ENCODE results near the gene DNAAF5. TPM values are rescaled to one million over a fixed set of nuclear protein-coding genes. Genes with fewer than 3 reads are reported as not detected.

DNAAF5 gene
- total and polyA plus RNA-seq, 9 of the 15 experiments (the other 6 are each of a cell fraction or from before 2014, with no cell fraction given), result 3.1 to 69.7 (median 19.1) TPM

DNA sequence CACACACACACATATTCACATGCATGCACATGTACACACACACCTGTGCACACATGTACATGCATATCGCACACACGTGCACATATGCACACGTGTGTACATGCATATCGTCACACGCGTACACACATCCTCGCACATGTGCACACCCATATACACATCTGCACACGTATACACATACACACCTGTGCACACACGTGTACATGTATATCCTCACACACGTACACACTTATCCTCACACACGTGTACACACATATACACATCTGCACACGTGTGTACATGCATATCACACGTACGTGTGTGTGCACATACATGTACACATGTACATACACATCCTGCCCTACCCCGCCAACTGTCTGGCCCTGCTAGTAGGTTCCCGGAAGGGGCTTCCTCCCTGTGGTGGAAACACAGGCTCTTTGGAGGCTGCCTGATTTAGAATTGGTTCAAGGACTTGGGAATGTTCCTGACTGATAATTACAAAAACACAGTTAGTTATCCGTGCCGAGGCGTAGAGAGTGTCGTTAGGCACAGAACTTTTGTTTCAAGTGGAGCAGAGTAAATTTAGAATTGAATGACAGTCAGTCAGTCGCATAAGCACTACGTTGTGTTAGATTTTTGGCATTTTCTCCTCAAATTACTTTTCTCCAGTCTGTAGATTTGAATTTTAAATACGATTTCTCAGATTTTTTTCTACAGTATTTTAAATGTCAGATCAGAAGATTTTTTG, 19.1 kb downstream of the DNAAF5 start (continued):
- TF ChIP-seq CSDE1 (IDR thresholded peaks at IDR 0.05) (0 out of 4 replicates have a peak, but pooled peaks of 1 of the 2 experiments have one; percentile 25), CEBPG (CRISPR knock-in tag; IDR thresholded peaks at IDR 0.05) (peak; percentile 20; the same call in 1 of the 2 replicates), CEBPG (tag; conservative IDR thresholded peaks at IDR 0.05 in 1 of 2, IDR thresholded peaks at IDR 0.05 in 1 of 2) (no peak), TOE1 (IDR thresholded peaks at IDR 0.05; ENCODE audit: borderline replicate concordance) (no peak), TOE1 (CRISPR knock-in tag; IDR thresholded peaks at IDR 0.05; ENCODE audit: borderline replicate concordance, low read depth) (no peak), CBX3 (IDR thresholded peaks at IDR 0.05; ENCODE audit: borderline replicate concordance in 1 of 2, low read length in 2 of 2) (0 out of 3 replicates have a peak, but pooled peaks of 1 of the 2 experiments have one; percentile 16), POLR2B (IDR thresholded peaks at IDR 0.05; ENCODE audit: low read depth, partially characterized antibody) (peak; percentile 44), PML (IDR thresholded peaks at IDR 0.05; ENCODE audit: low read length) (no peak), ZNF707 (CRISPR knock-in tag; conservative IDR thresholded peaks at IDR 0.05) (0 out of 2 replicates have a peak, but pooled peaks have one; percentile 14), SUPT5H (IDR thresholded peaks at IDR 0.05) (peak; percentile 56; the same call in 1 of the 2 replicates), KDM1A (IDR thresholded peaks at IDR 0.05) (peak in 1 of 2 experiments; percentile 98; a peak in 2 of 4 replicates), PYGO2 (tag; IDR thresholded peaks at IDR 0.05) (no peak), NCOR1 (IDR thresholded peaks at IDR 0.05) (0 out of 2 replicates have a peak, but pooled peaks have one; percentile 11), NFIX (CRISPR knock-in tag; IDR thresholded peaks at IDR 0.05; ENCODE audit: low read depth) (0 out of 2 replicates have a peak, but pooled peaks have one; percentile 11), ARID2 (IDR thresholded peaks at IDR 0.05) (peak; percentile 71)
- TF ChIP-seq, protein P1, sequence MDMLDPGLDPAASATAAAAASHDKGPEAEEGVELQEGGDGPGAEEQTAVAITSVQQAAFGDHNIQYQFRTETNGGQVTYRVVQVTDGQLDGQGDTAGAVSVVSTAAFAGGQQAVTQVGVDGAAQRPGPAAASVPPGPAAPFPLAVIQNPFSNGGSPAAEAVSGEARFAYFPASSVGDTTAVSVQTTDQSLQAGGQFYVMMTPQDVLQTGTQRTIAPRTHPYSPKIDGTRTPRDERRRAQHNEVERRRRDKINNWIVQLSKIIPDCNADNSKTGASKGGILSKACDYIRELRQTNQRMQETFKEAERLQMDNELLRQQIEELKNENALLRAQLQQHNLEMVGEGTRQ (CRISPR knock-in tag; IDR thresholded peaks at IDR 0.05), result no peak
- TF ChIP-seq, protein P2, sequence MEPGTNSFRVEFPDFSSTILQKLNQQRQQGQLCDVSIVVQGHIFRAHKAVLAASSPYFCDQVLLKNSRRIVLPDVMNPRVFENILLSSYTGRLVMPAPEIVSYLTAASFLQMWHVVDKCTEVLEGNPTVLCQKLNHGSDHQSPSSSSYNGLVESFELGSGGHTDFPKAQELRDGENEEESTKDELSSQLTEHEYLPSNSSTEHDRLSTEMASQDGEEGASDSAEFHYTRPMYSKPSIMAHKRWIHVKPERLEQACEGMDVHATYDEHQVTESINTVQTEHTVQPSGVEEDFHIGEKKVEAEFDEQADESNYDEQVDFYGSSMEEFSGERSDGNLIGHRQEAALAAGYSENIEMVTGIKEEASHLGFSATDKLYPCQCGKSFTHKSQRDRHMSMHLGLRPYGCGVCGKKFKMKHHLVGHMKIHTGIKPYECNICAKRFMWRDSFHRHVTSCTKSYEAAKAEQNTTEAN (CRISPR knock-in tag; IDR thresholded peaks at IDR 0.05), result 0 out of 2 replicates have a peak, but pooled peaks have one; percentile 72
- TF ChIP-seq, protein P3, sequence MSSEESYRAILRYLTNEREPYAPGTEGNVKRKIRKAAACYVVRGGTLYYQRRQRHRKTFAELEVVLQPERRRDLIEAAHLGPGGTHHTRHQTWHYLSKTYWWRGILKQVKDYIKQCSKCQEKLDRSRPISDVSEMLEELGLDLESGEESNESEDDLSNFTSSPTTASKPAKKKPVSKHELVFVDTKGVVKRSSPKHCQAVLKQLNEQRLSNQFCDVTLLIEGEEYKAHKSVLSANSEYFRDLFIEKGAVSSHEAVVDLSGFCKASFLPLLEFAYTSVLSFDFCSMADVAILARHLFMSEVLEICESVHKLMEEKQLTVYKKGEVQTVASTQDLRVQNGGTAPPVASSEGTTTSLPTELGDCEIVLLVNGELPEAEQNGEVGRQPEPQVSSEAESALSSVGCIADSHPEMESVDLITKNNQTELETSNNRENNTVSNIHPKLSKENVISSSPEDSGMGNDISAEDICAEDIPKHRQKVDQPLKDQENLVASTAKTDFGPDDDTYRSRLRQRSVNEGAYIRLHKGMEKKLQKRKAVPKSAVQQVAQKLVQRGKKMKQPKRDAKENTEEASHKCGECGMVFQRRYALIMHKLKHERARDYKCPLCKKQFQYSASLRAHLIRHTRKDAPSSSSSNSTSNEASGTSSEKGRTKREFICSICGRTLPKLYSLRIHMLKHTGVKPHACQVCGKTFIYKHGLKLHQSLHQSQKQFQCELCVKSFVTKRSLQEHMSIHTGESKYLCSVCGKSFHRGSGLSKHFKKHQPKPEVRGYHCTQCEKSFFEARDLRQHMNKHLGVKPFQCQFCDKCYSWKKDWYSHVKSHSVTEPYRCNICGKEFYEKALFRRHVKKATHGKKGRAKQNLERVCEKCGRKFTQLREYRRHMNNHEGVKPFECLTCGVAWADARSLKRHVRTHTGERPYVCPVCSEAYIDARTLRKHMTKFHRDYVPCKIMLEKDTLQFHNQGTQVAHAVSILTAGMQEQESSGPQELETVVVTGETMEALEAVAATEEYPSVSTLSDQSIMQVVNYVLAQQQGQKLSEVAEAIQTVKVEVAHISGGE (CRISPR knock-in tag; IDR thresholded peaks at IDR 0.05), result 0 out of 6 replicates have a peak, but pooled peaks of 1 of the 3 experiments have one; percentile 32

Data from K562 (cell line).